Activated CD4-positive, alpha-beta T cell treated with anti-CD3 and anti-CD28 coated beads, Interleukin-2, amount 50 U/mL, for 1 hour (primary cell): Measurements from ENCODE around the gene SIRPA.

Experiments used
- DNase-seq: peaks from one replicate; pipeline ENCODE4 v3.0.0-alpha.2; 2020

SIRPA gene

DNA sequence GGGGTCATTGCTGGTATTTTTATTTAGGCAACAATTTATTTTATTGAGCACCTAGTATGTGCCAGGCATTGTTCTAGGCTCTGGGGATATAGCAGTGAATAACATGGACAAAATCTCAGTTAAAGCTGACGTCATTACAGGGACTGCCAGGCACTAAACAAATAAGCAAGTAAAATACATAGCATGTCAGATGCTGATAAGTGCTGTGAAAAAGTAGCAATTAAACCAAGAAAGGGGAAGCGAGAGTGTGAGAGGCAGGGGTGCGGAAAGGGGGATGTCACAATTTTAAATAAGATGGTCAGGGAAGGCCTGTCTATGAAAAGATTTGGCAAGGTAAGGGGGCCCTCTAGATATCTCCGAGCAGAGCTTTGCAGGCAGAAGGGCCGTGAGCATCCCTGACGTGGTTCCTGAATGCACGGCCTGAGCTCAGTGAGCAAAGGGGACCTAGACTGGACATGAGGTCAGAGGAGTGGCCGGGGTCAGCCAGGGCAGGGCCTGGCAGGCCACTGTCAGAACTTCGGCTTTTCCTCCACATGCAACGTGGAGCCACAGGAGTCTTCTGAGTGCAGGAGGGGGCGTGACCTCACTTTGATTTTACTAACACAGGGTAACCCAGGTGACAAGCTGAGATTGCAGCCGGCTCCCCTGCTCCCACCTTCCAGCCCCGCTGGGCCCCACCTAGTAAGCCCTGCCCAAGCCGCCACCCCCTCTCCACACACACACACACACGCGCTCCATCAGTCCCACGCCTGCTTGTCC, 24.2 kb upstream of the SIRPA start:
- DNase-seq = no peak

DNA sequence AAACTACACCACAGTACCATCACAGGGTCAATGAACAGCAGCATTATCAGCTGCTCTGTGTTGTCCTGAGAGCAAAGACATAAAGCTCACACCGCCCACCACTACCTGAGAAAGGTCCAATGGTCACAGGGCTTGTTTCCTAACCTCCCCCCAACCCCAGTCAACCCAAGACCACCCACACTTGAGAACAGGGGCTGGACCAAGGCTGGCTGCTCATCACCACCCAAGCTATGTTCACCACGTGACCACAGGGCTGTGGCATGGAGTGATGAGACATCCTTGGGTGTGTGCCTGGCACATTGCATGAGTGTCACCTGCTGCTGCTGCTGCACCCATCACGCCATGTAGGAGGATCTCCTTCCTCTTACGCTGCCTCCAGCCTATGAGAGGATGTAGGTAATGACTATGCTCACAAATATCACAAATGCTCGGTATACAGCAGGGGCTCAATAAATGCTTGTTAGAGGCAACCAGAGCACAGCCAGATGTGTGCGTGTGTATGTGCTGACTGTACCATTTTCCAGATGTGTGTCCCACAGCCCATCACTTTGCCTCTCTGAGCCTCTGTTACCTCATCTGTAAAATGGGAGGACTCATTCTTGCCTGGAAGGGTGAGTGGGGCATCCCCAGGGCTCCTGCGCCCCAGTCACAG, 23.3 kb upstream of the SIRPA start:
- no peak for DNase-seq

DNA sequence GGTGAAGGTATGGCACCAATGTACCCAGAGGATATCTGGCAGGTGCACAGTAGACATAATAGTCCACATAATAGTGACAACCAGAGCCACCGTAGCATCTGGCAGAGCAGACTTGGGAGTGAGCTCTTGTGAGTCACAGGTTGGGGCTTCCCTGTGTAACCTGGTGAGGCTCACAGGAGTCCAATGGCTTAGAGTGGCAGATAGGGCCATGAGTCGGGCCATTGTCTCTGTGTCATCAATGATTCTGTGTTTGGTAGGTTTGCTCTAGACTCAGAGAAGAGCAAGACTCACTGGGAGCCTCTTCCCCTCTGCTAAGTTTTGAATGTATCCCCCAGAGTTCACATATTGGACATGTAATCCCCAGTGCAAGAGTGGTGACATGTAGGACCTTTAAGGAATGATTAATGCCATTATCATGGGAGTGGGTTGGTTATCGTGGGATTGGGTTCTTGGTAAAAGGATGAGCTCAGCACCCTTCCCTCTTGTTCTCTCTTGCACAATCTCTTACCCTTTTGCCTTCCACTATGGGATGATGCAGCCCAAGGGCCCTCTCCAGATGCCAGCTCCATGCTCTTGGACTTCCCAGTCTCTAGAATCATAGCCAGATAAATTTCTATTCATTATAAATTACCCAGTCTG, 22.6 kb upstream of the SIRPA start:
- DNase-seq = no peak

DNA sequence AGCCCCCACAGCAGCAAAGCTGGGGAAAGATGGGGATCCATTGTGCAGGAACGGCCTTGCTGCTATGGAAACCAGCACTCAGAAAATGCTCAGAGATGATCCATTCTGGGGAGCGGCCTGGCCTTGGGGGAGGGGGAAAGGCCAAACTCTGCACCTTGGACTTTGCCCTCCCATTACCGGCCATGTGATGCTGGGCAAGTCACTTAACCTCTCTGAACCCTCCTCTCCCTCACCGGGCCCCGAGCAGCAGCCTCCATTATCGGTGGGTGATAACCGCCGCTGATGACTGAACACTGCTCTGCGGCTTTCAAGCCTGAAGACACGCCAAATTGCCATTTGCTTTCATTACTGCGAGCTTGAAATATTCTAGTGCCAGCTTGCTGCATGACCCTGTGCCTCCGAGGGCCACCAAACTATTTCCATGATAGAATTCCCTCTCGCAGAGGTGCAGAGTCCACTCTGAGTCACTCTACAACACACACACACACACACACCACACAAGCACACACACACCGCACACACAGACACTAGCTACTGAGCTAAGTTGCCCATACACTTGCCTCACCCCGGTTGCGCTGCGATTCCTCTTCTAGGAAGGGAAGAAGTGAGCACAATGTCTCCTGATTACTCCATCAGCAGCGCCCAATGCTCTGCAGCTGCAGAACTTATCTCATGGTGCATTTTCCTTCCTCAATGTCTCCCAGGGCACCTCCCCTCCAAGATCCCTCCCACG, 20.6 kb upstream of the SIRPA start:
- no peak for DNase-seq

DNA sequence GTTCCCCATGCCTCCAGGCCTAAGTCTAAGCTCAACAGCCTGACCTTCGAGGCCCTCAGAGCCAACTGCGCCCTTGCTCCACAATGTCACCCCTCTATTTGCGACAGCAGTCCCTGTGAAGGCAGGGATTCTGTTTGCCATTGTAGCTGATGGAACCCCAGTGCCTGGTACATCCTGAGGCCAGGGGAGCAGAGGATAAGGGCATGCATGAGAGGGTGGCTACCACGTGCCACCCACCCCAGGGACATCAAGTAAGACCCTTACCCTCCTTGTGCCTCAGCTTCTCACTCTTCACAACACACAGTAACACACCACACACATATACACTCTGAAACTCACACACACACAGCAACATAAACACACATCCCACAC, 20.0 kb upstream of the SIRPA start:
- DNase-seq = no peak

DNA sequence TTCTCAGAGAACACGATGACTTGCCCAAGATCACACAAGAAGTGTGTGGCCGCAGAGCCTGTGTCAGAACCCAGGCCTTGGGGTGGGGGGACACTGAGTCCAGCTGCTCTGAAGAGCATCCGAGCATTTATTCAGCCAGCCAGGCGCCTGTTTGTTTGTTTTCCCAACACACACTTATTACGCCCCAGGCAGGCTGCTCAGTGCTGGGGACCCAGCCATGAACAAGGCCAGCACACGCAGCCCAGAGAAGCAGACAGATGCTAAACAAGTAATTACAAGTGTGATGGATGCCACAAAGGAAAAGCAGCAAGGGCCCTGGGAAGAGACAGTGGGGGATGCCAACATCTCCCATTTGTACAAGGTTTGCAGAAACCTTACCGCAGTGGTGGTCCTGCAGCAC, 19.4 kb upstream of the SIRPA start:
- DNase-seq = no peak

DNA sequence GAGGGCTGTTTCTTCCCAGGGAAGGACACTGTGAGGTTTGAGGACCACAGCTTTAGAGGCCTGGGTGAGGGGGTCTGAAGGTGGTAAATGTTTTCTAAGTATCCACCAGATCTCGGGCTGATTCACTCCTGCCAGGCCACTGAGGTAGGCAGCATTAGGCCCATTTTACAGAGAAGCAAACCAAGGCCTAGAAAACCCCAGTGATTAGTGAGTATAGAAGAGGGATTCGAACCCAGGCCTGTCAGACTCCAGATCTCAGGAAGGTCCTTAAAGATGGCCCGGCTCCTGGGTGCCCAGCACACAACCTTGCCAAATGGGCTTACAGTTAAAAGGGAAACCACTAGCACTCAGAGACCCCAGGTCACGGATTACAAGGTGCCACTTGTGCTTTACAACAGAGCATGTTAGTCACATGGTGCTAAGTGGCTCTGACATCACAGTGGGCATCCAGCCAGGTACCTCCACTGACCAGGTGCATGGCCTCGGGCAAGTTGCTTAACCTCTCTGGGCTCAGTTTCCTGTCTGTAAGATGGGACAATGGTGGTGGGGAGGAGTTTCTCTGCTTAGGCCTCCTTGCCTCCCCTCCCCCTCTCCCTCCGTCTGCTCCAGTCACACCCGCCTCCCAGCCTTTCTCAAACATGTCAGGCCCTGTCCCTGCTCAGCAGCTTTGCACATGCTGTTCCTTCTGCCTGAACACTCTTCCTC, 18.8 kb upstream of the SIRPA start:
- DNase-seq = no peak

DNA sequence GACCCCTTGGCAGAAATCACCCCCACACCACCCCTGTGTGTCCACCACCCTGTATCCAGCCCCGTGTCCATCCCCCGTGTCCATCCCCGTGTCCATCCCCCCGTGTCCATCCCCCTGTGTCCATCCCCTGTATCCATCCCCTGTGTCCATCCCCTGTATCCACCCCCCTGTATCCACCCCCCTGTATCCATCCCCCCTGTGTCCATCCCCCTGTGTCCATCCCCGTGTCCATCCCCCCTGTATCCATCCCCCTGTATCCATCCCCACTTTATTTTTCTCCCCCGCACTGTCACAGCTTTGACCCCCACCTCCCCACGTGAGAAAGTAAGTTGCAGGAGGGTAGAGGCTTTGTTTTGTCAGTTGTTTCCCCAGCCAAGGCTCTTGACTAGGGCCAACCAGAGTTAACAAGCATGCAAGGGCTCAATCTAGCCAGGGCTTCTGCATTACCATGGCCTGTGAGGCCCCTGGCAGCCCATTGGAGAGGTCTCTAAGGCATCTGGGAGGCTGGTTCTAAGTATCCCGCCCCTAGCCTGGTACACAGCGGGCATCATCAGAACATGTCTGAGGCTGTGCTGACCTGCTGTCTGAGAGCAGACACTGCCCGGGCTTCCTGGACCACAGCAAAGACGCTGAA, 18.1 kb upstream of the SIRPA start:
- no peak for DNase-seq

DNA sequence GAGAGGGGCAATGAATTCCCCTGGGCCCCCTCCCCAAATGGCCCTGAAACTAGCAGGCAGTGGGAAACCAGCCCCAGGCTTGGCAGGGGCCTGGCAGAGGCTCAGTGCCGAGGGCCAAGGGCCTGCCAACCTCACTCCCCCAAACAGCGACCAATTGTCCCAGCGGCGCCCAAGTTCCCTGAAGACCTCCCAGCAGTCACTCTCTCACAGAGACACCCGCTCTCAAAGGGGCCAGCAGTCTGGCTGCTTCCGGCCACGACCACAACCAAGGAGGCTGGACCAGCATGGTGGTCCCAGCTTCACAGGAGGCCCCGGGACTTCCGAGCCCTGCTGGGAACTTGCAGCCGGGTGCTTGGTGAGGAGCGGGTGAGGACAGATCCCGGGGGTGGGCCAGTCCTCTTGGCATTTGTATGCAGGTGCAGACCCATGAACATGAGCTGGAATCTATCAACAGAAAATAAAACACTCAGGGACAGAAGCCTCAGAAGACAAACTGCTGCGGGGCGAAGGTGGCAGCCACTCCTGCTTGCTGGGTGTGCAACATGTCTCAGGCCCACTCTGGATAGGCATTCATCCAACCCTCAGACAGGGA, 17.5 kb upstream of the SIRPA start:
- DNase-seq = no peak

DNA sequence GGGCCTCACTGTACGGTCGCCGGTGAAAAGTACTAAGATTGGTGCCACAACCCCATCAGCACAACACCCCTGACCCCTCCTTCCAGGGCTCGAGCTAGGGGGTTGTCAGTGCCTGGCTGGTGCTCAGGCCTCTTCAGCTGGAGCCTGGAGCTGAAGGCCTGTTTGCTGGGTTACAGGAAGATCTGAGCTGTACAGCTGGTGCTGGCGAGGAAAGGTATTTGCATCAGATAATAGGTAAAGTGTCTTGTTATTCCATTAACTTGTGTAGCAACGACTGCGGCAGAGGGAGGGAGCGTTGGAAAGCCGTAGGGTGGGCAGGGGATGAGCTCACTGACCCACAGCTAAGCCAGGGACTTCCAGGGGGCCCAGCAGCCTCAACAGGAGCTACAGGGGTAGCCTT, 15.8 kb upstream of the SIRPA start:
- no peak for DNase-seq

DNA sequence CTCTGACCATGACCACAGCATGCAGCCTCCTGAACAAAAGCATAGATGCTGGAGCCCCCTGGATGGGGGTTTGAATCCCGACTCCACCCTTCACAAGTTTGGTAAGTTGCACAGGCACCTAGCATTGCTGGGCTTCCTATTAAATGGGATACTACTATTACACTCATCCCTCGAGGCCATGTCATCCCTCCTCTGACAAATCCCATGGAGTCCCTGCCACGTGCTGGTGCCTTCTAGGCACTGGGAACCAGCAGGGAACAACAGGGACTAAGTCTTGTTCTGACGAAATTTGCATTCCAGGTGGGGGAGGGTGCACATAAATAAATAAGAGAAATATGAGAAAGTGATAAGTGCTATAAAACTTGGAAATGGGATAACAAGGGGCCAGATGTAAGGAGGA, 15.3 kb upstream of the SIRPA start:
- DNase-seq = no peak

DNA sequence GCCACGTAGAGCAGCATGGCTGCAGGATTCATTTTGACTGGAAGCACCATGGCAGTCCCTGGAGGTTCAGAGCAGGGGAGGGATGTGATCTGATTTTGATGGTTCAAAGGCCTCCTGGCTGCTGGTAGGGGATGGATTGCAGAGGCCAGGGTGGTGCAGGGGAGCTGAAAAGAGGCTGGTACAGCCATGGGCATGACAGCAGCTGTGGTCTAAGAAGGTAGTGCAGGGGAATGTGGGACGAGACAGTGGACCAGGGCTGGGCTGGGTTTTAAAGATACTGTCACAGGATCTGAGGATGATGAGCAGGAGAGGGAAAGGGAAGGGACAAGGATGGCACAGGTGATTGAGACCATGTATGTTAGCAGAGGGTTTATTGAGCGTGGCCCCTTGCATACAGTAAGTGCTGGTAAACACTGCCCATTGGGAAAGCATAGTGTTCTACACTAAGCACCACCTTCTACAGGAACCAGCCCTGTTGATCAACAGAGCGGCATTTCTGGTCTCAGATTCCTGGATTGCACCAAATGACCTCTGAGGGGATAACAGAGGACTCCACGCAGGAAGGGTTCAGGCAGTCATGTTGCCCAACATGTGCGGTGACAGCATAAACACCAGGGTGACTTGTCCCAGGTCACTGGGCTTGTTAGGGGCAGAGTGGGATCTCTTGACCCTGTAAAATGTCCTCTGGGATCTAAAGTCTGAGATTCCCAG, 14.5 kb upstream of the SIRPA start:
- DNase-seq = no peak

DNA sequence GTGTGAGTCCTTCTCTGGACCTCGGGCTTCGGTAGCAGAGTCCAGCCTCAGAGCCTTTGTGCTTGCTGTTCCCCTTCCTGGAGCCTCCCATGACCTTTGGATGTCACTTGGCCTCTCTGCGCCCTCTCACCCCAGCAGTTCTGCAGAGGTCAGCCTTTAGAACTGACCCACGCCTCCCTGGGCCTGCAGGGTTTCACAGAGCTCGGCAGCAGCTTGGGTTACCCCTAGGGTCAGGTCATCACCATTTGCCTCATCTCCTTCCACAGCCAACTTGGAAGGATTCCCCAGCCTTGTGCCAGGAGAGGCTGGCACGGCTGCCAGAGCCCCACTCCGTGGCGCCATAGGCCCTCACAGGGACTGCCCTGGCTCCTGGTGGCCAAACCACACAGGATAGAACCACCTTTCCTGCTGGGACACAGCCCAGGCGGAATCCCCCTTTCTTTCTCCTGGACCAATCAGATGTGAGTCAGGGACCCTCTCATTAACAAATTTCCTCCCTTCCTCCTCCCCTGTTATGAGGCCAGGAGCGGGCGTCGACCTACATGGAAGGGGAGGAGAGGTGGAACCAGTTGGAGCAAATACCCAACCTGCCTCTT, 13.9 kb upstream of the SIRPA start:
- no peak for DNase-seq

DNA sequence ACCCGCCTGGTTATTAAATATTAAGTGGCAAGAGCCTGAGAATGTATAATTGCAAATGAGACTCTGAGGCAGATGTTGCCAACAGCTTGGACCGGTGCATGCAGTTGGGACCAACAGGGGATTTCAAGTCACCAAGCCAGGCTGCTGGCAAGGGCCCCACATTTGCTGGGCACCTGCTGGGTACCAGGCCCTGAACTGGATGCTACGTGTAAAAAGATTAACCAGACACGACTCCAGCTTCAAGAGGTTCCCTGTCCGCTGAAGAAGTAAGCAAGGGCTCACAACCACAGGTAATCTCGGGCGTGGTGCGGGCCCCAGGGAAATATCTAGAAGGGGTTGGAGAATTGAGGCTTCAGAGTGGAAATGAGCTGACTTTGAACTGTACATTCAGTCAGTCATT, 13.2 kb upstream of the SIRPA start:
- no peak for DNase-seq

DNA sequence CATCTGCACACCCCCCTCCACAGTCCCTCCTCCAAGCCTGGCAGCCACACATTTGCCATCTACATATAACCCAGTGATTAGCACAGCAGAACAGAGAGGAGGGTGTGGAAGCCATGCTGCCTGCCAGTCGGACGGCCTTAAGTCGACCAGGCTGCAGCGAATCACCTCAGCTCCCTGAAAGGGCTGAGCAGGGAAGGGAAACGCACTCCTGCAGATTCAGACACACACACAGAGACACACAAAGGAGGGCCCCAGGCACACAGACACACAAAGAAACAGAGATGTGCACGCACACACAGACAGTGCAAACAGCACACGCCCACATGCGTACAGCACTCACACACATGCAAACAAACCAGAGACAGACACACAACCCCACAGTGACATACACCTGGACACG, 11.2 kb upstream of the SIRPA start:
- no peak for DNase-seq

DNA sequence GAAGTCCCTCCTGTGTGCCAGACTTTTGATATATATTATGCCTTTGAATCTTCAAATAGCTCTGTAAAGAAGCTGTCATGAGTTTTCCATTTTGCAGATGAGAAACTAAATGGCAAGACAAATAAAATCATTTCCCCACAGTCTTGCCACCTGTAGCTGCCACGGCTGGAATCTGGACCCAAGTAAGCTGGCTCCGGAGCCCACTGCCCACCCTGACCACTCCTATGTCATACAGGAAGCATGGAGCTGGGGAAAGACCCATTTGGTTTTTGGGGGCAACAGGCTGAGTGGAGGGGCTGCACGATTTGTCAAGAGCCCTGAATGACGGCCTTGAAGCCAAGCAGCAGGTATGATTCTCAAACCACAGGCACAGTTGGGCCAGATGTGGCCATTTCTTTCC, 10.0 kb upstream of the SIRPA start:
- DNase-seq = no peak

DNA sequence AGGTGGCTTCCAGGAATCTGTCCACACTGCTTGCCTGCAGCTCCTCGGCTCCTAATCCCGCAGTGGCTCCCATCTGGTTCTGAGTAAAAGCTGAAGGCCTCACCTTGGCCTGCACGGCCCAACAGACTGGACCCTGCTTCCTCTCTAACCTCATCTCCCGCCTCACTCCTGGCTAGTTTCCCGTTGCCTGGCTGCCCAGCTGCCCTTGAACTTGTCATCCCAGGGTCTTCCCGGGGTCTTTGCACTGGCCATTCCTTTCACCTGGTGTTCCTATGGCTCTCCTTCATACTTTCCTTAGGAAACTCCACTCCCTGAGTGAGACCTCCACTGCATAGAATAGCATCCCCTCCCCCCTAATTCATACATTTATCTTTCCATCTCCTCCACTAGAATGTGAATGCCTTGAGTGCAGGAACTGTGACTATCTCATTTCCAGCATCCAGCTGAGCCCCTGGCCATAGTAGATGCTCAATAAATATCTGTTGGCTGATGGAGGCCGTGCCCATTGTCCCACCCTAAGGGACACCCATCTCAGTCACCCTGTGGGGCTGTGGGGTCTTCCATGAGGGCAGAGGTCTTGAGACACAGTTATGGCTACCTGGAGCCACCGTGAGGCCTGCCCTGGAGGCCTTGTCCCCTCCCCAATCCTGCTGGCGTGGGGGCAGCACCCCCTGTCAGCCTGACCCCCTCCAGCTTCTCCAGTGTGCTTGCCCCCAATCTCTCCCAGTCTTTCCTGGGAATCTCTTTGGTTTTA, 9.1 kb upstream of the SIRPA start:
- DNase-seq = no peak

DNA sequence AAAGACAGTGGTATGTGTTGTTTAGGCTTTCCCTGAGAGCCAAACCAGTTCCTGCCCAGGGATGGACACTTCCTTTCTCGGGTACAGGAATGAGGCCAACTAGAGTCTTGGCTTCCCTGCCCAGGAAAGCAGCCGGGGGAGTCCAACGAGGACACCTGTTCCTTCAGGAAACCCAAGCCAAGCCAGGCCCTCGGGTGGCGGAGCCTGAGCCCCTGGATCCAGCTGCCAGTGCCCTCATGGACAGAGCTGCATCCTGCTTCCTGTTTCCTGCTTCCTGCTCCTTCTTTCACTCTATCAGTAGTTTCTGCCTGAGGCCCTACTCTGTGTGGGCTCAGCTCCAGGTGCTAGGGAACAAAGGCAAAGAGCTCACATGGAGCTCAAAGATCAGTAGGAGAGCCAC, 7.9 kb upstream of the SIRPA start:
- no peak for DNase-seq

DNA sequence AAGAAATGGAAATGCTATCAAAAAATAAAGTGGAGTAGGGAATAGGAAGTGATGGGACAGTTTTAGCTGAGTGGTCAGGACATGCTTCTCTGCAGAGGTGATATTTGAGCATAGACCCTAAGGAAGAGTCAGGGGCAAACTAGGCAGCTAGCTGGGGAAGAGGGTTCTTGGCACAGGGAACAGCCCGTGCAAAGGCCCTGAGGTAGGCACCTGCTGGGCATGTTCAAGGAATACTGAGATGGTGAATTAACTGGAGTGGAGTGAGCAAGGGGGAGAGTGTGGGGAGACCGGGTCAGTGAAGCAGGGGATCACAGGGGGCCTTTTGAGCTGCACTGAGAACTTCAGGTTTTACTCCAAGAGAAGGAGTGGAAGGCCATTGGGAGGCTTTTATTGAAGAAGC, 7.5 kb upstream of the SIRPA start:
- no peak for DNase-seq

DNA sequence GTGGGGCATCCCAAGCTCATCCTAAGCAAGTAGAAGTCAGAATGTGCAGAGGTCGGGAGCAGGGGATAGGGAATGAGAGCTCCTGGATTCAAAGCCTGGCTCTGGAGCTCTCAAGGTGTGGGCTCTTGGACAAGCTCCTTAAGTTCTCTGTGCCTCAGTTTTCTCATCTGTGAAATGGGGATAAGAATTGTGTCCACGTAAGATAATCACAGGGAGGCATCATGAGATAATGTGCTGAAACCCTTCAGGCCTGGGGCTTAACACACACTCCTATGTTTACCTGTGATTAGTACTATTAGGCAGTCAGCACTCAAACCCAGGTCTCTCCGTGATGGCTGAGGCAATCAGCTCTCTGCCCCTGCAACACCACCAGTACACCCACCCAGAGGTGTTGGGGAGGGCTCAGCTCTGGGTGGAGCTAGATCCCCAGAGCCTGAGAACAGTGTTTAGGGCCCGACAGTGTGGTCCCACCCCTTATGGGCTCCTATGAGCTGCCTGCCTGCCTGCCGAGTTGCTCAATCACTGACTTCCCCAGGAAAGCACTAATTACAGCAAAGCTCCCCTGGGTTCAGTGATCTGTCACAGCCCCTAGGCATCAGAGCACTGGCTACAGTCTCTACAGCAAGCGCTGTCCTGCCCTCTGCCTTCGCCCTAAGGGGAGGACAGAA, 6.3 kb upstream of the SIRPA start:
- no peak for DNase-seq
